ENCODE data around the gene EIPR1.

Gene EIPR1

GRCh38 chr2:3377612-3378432 is at the start of gene EIPR1:
EIPR1 (minus strand) TSS chr2:3377818; CDS start chr2:3377689, 129 bp downstream.
- in situ Hi-C loops (cut with MboI; ENCODE audit: low sequenced_read_pairs), result no loop called here

- in situ Hi-C loops (cut with MboI; ENCODE audit: low sequenced_read_pairs), result no loop called here
Observed at GRCh38 chr2:3427272-3427671, 49.7 kb upstream of the EIPR1 start.

- in situ Hi-C loops (cut with MboI; ENCODE audit: low sequenced_read_pairs), result no loop called here
Observed at GRCh38 chr2:3426615-3427014, 49.0 kb upstream of the EIPR1 start.

- in situ Hi-C loops (cut with MboI; ENCODE audit: low sequenced_read_pairs), result no loop called here
Observed at GRCh38 chr2:3424171-3424795, 46.7 kb upstream of the EIPR1 start.

GRCh38 chr2:3423492-3424170 is 46.0 kb upstream of the EIPR1 start:
- in situ Hi-C loops (cut with MboI; ENCODE audit: low sequenced_read_pairs), result no loop called here

GRCh38 chr2:3422161-3422779 is 44.7 kb upstream of the EIPR1 start:
- in situ Hi-C loops (cut with MboI; ENCODE audit: low sequenced_read_pairs), result no loop called here

- in situ Hi-C loops (cut with MboI; ENCODE audit: low sequenced_read_pairs), result no loop called here
Observed at GRCh38 chr2:3421580-3421979, 44.0 kb upstream of the EIPR1 start.

GRCh38 chr2:3420769-3421397 is 43.3 kb upstream of the EIPR1 start:
- in situ Hi-C loops (cut with MboI; ENCODE audit: low sequenced_read_pairs), result no loop called here

GRCh38 chr2:3420076-3420768 is 42.6 kb upstream of the EIPR1 start:
- in situ Hi-C loops (cut with MboI; ENCODE audit: low sequenced_read_pairs), result no loop called here

- in situ Hi-C loops (cut with MboI; ENCODE audit: low sequenced_read_pairs), result no loop called here
Observed at GRCh38 chr2:3418766-3419404, 41.3 kb upstream of the EIPR1 start.

- in situ Hi-C loops (cut with MboI; ENCODE audit: low sequenced_read_pairs), result no loop called here
Observed at GRCh38 chr2:3414133-3414860, 36.7 kb upstream of the EIPR1 start.

GRCh38 chr2:3413697-3414096 is 36.1 kb upstream of the EIPR1 start:
- in situ Hi-C loops (cut with MboI; ENCODE audit: low sequenced_read_pairs), result no loop called here

GRCh38 chr2:3411103-3411502 is 33.5 kb upstream of the EIPR1 start:
- in situ Hi-C loops (cut with MboI; ENCODE audit: low sequenced_read_pairs), result no loop called here

GRCh38 chr2:3409627-3410170 is 32.1 kb upstream of the EIPR1 start:
- in situ Hi-C loops (cut with MboI; ENCODE audit: low sequenced_read_pairs), result no loop called here

- in situ Hi-C loops (cut with MboI; ENCODE audit: low sequenced_read_pairs), result no loop called here
Observed at GRCh38 chr2:3408781-3409180, 31.2 kb upstream of the EIPR1 start.

- in situ Hi-C loops (cut with MboI; ENCODE audit: low sequenced_read_pairs), result no loop called here
Observed at GRCh38 chr2:3406501-3406900, 28.9 kb upstream of the EIPR1 start.

GRCh38 chr2:3405876-3406275 is 28.3 kb upstream of the EIPR1 start:
- in situ Hi-C loops (cut with MboI; ENCODE audit: low sequenced_read_pairs), result no loop called here

- in situ Hi-C loops (cut with MboI; ENCODE audit: low sequenced_read_pairs), result no loop called here
Observed at GRCh38 chr2:3405307-3405706, 27.7 kb upstream of the EIPR1 start.

GRCh38 chr2:3404349-3404894 is 26.8 kb upstream of the EIPR1 start:
- in situ Hi-C loops (cut with MboI; ENCODE audit: low sequenced_read_pairs), result no loop called here
